Kidney epithelial cell (primary cell): ENCODE results near the gene MMP10. TPM values are rescaled to one million over a fixed set of nuclear protein-coding genes. Genes with fewer than 3 reads are reported as not detected.
A peak's percentile ranks its signal among the peaks of the same experiment; 100 is the strongest.
"Not testable (repeated sequence)": the region's sequence is repeated elsewhere in the genome, so short reads cannot be mapped to it uniquely, and the experiment has no call there.

Source experiments
- DNase-seq: peaks from one replicate; pipeline ENCODE4 v3.0.0-alpha.2; 2010; ENCODE audit warnings: low read depth
- H3K27me3 ChIP-seq: 2 replicates; pipeline ENCODE4 v1.6.0; 2011; ENCODE audit warnings: low read length; ENCODE audit not compliant: control insufficient read depth, insufficient read depth
- H3K36me3 ChIP-seq: 2 replicates; pipeline ENCODE4 v1.5.1; 2011; ENCODE audit warnings: low read length; ENCODE audit not compliant: control insufficient read depth, insufficient read depth
- H3K4me3 ChIP-seq: 2 replicates; pipeline ENCODE4 v1.5.1; 2011; ENCODE audit warnings: low read depth, mild to moderate bottlenecking, control low read depth, low read length
- total RNA-seq: library from RNA; depleted of rRNA; stranded (reverse); fragments of >200 nt; gene quantifications from 2 replicates; pipeline ENCODE4 v1.2.3, GENCODE V29; 2015
- TF ChIP-seq, protein P1 (sequence below): IDR thresholded peaks from 2 replicates; pipeline ENCODE4 v1.5.1; 2011; ENCODE audit warnings: mild to moderate bottlenecking, moderate library complexity, low read length, control low read depth, inconsistent platforms; ENCODE audit not compliant: insufficient read depth, poor library complexity, severe bottlenecking

MMP10 gene
- total RNA-seq, 1 donor from 2014 or later = 8.7 TPM

DNA sequence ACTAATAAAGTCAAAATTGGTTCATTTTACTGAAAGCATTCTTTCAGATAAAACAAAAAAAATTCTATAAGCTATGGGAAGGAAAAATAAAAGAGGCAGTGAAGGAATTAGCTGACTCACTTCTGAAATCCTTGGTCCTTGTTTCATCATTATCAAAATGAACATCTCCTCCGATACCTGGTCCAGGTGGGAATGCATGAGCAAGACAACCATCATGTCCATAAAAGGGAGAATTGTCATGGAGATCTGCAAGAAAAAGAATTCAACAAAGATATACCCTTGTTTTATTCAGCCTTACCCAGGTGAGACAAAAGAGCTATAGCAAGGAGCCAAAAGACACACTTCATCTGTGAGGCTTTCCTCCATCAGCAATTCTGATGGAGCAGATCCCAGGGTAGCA, 27.2 kb downstream of the MMP10 start:
- no peaks in the 10 kb centered on the region for H3K36me3 ChIP-seq
- no peak for DNase-seq
- H3K4me3 ChIP-seq = no peak overlapping the region
- no peaks in the 10 kb centered on the region for H3K27me3 ChIP-seq
- TF ChIP-seq, protein P1, sequence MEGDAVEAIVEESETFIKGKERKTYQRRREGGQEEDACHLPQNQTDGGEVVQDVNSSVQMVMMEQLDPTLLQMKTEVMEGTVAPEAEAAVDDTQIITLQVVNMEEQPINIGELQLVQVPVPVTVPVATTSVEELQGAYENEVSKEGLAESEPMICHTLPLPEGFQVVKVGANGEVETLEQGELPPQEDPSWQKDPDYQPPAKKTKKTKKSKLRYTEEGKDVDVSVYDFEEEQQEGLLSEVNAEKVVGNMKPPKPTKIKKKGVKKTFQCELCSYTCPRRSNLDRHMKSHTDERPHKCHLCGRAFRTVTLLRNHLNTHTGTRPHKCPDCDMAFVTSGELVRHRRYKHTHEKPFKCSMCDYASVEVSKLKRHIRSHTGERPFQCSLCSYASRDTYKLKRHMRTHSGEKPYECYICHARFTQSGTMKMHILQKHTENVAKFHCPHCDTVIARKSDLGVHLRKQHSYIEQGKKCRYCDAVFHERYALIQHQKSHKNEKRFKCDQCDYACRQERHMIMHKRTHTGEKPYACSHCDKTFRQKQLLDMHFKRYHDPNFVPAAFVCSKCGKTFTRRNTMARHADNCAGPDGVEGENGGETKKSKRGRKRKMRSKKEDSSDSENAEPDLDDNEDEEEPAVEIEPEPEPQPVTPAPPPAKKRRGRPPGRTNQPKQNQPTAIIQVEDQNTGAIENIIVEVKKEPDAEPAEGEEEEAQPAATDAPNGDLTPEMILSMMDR = no peak

DNA sequence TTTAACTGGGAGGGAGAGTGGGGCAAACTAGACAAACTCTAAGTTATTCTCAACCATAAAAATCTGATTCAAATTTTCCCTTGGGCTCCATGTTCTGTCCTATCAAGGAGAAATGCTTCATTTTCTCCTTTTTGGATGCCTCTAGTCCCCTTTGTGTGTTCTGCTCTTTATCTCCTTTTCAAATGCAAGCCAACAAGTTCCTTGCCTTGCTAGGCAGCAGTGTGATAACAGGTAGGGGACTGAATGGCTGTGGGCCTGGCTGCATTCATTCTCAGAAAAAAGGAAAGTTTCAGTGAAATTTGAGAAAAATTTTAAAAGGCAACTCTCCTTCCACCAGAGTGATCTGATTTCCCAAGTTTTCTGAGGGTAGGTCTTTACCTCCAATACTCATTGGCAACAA, 28.8 kb downstream of the MMP10 start:
- H3K36me3 ChIP-seq = no peaks in the 10 kb centered on the region
- no peak for DNase-seq
- TF ChIP-seq, protein P1 = no peak
- no peaks in the 10 kb centered on the region for H3K27me3 ChIP-seq
- no peak overlapping the region for H3K4me3 ChIP-seq

DNA sequence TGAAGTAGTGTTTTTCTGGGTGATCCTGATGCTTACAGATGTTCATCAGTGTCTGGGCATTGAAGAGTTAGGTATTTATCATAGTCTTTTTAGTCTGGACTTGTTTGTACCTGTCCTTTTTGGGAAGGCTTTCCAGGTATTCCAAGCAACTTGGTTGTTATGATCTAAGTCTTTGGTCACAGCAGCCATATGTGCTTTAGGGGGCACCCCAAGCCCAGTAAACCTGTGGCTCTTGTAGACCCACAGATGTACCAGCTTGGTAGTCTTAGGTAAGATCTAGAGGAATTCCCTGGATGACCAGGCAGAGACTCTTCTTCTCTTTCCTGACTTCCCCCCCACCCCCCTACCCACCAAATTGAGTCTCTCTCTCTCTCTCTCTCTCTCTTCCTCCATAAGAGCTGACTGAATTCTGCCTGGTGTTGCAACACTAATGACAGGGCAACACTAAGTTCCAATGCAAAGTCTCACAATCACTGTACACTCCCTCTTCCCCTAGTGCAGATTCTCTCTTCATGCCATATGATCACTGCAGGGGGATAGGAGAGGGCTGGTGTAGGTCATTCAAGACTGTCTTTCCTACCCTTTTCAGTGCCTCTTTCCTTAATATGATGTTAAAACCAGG, 31.2 kb downstream of the MMP10 start:
- no peaks in the 10 kb centered on the region for H3K27me3 ChIP-seq
- no peak overlapping the region for H3K4me3 ChIP-seq
- TF ChIP-seq, protein P1 = no peak
- no peaks in the 10 kb centered on the region for H3K36me3 ChIP-seq
- DNase-seq = no peak

DNA sequence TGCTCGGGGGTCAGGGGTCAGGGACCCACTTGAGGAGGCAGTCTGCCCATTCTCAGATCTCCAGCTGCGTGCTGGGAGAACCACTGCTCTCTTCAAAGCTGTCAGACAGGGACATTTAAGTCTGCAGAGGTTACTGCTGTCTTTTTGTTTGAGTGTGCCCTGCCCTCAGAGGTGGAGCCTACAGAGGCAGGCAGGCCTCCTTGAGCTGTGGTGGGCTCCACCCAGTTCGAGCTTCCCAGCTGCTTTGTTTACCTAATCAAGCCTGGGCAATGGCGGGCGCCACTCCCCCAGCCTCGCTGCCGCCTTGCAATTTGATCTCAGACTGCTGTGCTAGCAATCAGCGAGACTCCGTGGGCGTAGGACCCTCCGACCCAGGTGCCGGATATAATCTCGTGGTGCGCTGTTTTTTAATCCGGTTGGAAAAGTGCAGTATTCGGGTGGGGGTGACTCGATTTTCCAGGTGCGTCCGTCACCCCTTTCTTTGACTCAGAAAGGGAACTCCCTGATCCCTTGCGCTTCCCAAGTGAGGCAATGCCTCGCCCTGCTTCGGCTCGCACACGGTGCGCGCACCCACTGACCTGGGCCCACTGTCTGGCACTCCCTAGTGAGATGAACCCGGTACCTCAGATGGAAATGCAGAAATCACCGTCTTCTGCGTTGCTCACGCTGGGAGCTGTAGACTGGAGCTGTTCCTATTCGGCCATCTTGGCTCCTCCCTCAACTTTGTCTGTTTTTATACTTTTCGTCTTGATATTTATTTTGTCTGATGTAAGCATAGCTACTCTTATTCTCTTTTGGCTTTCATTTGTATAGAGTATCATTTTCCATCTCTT, 33.5 kb downstream of the MMP10 start:
- H3K27me3 ChIP-seq, DNase-seq, H3K4me3 ChIP-seq, H3K36me3 ChIP-seq: not testable (repeated sequence)

DNA sequence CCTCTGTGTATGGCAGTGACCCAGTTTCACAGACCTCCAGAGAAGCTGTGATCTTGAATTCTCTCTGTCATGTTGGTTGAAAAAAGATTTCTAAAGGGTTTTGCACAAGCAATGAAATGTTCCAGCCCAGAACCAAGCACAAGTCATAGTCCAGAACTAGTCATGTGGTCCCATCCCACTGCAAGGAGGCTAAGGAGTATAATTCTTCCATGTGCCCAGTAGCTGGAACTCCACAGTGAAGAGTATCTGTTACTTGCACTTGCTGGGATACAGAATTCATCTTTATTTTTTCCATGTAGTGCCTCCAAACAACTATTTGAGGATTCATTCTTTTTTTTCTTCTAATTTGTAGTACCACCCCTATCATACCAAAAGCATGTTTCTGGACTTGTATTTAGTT, 45.8 kb downstream of the MMP10 start:
- no peaks in the 10 kb centered on the region for H3K27me3 ChIP-seq
- DNase-seq = no peak
- TF ChIP-seq, protein P1 = no peak
- no peak overlapping the region for H3K4me3 ChIP-seq
- no peaks in the 10 kb centered on the region for H3K36me3 ChIP-seq

DNA sequence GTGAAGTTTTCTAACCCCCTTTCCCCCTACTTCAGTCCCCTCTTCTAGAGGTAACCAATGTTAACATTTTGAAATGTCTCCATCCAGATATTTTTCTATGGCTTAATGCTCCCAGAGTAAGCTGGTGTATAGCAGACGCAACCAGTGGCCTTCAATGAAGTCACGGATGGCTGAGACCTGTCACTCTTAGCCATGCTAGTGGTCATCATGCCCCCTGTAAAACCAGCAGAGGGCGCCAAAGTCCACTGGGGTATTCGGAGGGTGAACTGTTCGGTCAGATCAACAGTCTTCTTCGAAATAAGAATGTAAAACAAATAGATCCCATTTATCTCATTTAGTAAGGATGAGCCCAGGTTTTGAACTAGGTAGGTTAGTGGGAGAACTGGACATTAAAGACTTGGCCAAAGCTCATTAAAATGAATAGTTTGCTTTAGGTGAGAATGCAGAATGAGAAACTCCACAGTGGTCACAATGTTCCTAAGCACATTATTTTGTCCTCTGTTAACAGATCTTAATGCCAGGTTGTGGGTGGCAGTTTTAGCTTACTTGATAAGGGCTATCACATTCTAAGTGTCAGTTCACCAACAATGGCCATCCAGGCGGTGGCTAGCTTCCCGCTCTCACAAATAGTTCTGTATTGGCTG, 47.1 kb downstream of the MMP10 start:
- Histone ChIP-seq H3K27me3 (no peaks in the 10 kb centered on the region), H3K36me3 (no peaks in the 10 kb centered on the region), H3K4me3 (no peak overlapping the region)
- TF ChIP-seq, protein P1 = peak; percentile 87
- DNase-seq = peak; percentile 16

DNA sequence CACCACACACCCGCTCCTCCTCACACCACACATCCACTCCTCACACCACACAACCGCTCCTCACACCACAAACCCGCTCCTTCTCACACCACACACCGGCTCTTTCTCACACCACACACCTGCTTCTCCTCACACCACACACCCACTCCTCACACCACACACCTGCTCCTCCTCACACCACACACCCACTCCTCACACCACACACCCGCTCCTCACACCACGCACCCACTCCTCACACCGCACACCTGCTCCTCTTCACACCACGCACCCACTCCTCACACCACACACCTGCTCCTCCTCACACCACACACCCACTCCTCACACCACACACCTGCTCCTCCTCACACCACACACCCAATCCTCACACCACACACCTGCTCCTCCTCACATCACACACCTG, 49.5 kb downstream of the MMP10 start:
- H3K4me3 ChIP-seq, DNase-seq, H3K36me3 ChIP-seq, H3K27me3 ChIP-seq: not testable (repeated sequence)
